GM13976 (cell line): ENCODE measurements around the gene RERE.

Experiments used
- DNase-seq: peaks from one replicate; pipeline ENCODE4 v3.0.0; 2012; ENCODE audit warnings: low spot score
- in situ Hi-C: fragments of 300-500 bp; cut with MboI; formaldehyde crosslinking; loops from one replicate; pipeline ENCODE4 v1.12.0; 2022; ENCODE audit warnings: low sequenced_read_pairs, mixed read lengths, inconsistent platforms; ENCODE audit not compliant: unreplicated experiment
- TF ChIP-seq, protein P1 (sequence below): IDR thresholded peaks from 2 replicates; pipeline ENCODE4 v1.5.1; 2012; ENCODE audit warnings: borderline replicate concordance, mild to moderate bottlenecking; ENCODE audit not compliant: insufficient read depth; ENCODE audit errors: extremely low read depth, missing control alignments, control extremely low read depth

The RERE gene

DNA sequence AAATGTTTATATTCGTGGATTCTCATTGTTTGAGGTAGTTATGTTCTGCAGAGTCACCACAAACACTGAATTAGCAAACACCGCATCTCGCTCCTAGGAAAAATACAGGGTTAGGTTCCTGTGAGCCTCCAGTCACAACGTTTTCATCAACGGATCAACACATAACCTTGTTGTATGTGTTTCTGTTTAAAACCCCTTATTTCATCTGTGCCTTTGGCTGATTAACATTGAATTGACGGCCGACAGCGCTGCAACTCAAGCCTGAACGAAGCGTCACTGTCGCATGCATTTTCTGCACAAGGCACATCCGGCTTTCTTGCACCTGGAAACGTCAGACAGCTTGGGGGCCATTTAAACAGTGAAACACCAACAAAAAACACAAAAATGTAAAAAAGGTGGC is 491.2 kb downstream of the RERE start:
- TF ChIP-seq, protein P1, sequence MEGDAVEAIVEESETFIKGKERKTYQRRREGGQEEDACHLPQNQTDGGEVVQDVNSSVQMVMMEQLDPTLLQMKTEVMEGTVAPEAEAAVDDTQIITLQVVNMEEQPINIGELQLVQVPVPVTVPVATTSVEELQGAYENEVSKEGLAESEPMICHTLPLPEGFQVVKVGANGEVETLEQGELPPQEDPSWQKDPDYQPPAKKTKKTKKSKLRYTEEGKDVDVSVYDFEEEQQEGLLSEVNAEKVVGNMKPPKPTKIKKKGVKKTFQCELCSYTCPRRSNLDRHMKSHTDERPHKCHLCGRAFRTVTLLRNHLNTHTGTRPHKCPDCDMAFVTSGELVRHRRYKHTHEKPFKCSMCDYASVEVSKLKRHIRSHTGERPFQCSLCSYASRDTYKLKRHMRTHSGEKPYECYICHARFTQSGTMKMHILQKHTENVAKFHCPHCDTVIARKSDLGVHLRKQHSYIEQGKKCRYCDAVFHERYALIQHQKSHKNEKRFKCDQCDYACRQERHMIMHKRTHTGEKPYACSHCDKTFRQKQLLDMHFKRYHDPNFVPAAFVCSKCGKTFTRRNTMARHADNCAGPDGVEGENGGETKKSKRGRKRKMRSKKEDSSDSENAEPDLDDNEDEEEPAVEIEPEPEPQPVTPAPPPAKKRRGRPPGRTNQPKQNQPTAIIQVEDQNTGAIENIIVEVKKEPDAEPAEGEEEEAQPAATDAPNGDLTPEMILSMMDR: no peak
- no peak for DNase-seq
- in situ Hi-C loops: no loop called here

DNA sequence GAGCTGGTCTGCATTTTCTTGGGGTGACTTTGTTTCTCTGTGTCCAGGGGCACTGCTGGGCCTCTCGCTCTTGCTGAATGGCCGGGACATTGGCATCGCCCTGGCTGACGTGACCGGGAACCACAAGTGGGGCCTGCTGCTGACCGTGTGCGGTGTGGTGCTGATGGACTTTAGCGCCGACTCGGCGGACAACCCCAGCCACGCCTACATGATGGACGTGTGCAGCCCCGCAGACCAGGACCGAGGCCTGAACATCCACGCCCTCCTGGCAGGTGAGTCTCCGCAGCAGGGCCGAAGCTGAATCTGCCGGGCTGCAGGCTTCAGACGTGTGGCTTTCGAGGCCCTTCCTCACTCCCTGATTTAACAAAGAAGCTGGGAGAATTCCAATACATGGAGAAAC is 491.7 kb downstream of the RERE start:
- TF ChIP-seq, protein P1: no peak
- no peak for DNase-seq
- in situ Hi-C loops: no loop called here

DNA sequence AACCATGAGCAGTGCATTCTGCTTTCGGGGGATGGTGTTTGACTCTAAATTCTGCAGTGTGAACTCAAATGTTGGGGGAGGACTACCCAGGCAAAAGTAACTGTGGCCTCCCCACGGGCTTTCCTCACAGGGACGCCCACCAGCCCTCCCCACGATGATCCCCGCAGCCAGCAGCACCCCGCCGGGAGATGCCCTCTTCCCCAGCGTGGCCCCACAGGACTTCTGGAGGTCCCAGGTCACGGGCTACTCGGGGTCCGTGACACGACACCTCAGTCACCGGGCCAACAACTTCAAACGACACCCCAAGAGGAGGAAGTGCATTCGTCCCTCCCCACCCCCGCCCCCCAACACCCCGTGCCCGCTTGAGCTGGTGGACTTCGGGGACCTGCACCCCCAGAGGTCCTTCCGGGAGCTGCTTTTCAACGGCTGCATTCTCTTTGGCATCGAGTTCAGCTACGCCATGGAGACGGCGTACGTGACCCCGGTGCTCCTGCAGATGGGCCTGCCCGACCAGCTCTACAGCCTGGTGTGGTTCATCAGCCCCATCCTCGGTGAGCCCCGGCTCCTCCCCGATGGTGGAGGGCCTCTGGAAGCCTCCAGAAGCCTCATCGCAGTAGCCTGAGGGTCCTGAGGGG is 493.1 kb downstream of the RERE start:
- TF ChIP-seq, protein P1: no peak
- peak; percentile 16 for DNase-seq
- in situ Hi-C loops: no loop called here

DNA sequence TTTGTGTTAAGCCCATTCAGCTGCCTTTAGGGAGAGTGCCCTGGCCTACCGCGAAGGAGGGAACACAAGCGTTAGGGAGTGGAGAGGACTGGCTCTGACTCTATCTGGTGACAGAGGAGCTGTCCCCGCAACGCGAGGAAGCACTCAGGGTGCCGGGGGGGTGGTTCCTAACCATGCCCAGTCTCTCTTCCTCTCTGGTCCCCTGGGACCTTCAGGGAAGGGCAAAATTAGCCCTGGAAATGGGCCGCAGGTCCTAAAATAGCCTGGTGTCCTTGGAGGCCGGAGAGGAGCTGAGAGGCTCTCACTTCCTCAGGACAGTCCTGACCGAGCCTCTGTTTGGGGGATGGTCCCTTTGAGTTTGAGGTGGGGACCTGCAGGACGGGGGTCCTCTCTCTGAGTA is 493.7 kb downstream of the RERE start:
- DNase-seq: peak; percentile 21
- in situ Hi-C loops: no loop called here
- TF ChIP-seq, protein P1: no peak

DNA sequence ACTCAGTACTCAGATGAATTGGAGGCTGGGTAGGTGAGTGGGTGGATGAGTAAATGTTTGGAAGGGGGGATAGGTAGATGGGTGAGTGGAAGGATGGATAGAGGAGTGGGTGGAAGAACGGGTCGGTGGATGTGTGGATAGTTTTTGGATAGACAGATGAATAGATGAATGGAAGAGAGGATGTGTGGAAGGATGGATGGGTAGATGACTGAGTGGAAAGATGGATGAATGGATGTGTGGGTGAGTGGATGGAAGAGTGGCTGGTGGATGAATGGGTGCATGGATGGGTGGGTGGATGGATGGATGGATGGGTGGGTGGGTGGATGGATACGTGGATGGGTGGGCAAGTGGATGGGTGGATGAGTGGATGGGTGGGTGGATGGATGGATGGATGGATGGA is 495.8 kb downstream of the RERE start:
- in situ Hi-C loops: no loop called here
- no peak for DNase-seq
- TF ChIP-seq, protein P1: no peak

DNA sequence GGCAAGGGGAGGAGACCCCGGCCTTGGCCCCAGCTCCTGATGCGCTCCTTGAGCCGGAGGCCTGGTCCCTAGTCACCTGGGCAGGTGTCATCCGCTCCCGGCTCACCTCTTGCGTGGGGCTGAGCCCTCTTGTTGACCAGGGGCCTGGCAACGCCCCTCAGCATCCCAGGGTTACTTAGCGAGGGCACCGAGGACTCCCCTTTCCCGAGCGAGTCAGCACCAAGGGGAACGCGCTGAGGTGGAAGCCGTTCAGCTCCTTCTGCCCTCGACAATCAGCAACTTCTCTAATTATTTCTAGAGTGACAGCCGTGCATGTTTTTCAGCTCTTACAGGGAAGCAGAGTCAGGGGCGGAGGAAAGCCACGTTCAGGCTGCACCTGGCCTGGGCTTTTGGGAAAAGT is 499.0 kb downstream of the RERE start:
- in situ Hi-C loops: loop anchor here (10.0 kb wide), 1 partner anchor 284 kb away; no protein-coding TSS in a partner anchor
- TF ChIP-seq, protein P1: no peak
- DNase-seq: no peak

DNA sequence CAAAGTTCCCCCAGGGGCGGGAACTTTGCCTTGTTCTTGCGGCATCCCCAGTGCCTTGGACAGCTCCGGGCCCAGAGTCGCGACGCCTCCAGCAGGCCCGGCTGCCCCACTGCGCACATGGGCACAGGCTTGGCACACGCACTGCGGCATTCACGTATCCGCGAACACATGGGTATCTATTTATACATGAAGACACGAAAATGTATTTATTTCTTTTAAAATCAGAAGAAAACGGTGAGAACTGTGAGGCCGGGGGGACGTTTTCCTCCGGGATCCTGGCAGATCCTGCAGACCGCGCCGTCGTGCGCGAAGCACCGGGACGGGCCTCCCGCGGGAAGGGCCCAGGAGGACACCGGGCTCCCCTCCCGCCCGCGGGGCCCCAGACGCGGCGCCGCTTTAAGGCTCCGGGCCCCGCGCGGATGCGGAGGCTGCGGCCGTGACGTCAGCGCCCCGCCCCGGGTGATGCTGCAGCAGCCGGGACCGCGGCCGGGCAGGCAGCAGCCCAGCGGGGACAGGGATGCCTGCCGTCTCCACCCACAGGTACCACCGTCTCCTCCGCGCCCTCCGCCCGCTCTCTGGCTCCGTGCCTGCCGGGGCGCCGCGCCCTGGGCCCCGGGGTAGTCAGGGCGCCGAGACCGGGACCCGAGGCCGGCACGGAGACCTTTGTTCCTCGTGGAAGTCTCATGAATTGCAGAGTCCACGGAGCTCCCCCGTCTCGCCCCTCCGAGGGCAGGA is 499.6 kb downstream of the RERE start, which contains the start of gene SLC45A1:
TSS of gene SLC45A1 (plus strand) at position 468 of the 735 bp plus-strand sequence. CDS start 6,216 bp downstream, outside the sequence.
- peak; percentile 91 for DNase-seq
- TF ChIP-seq, protein P1: no peak

More for the DNA sequence above, 499.6 kb downstream of the RERE start, which contains the start of gene SLC45A1:
- in situ Hi-C loops: loop anchor here (10.0 kb wide), 1 partner anchor 283 kb away; no protein-coding TSS in a partner anchor
